Activated CD8-positive, alpha-beta T cell treated with anti-CD3 and anti-CD28 coated beads for 36 hours (primary cell): ENCODE results near the gene ACOX1. TPM values are rescaled to one million over a fixed set of nuclear protein-coding genes. Genes with fewer than 3 reads are reported as not detected.

Experiments used
- ATAC-seq: fragments of 200-7000 bp; cut with Tn5 transposase; one replicate; pipeline ENCODE4 v1.10.0; 2021; ENCODE audit warnings: mild to moderate bottlenecking, moderate library complexity
- CTCF ChIA-PET: fragments of 350-600 bp; sonication (Branson Sonifier 250); formaldehyde crosslinking; loops from one replicate; lab custom pipeline; 2021; ENCODE audit warnings: antibody characterized with exemption; lab: Charles Lee
- POLR2A ChIA-PET: fragments of 350-600 bp; sonication (Branson Sonifier 250); formaldehyde crosslinking; loops from one replicate; lab custom pipeline; 2021; ENCODE audit warnings: antibody characterized with exemption; lab: Charles Lee
- DNase-seq: peaks from one replicate; pipeline ENCODE4 v3.0.0-alpha.2; 2020
- H3K27ac Mint-ChIP-seq: one replicate; pipeline ENCODE4 v1.8.0; 2021; ENCODE audit warnings: mild to moderate bottlenecking, mixed read lengths
- H3K27me3 Mint-ChIP-seq: one replicate; pipeline ENCODE4 v1.8.0; 2021; ENCODE audit warnings: mixed read lengths
- H3K36me3 Mint-ChIP-seq: one replicate; pipeline ENCODE4 v1.8.0; 2021; ENCODE audit warnings: low read depth, mixed read lengths
- H3K4me1 Mint-ChIP-seq: one replicate; pipeline ENCODE4 v1.8.0; 2021; ENCODE audit warnings: low read depth, mixed read lengths
- H3K4me3 Mint-ChIP-seq: one replicate; pipeline ENCODE4 v1.8.0; 2021; ENCODE audit warnings: mild to moderate bottlenecking, moderate library complexity, mixed read lengths
- H3K9me3 Mint-ChIP-seq: one replicate; pipeline ENCODE4 v1.8.0; 2021; ENCODE audit warnings: mixed read lengths
- intact Hi-C: fragments of 100-400 bp; cut with micrococcal nuclease; formaldehyde crosslinking; loops from one replicate; pipeline ENCODE4 v1.10.0; 2022
- total RNA-seq, 2 experiments: library from RNA; stranded (reverse); gene quantifications; one replicate each; pipeline ENCODE4 v1.2.3, GENCODE V29; 2021
- TF ChIP-seq, protein P1 (sequence below): fragments of 200-600 bp; IDR thresholded peaks from one replicate; pipeline ENCODE4 v1.8.0; 2022; ENCODE audit warnings: antibody characterized with exemption, mild to moderate bottlenecking

The ACOX1 gene
- total RNA-seq, 2 experiments from 2014 or later, result 23.0 to 24.1 TPM

DNA sequence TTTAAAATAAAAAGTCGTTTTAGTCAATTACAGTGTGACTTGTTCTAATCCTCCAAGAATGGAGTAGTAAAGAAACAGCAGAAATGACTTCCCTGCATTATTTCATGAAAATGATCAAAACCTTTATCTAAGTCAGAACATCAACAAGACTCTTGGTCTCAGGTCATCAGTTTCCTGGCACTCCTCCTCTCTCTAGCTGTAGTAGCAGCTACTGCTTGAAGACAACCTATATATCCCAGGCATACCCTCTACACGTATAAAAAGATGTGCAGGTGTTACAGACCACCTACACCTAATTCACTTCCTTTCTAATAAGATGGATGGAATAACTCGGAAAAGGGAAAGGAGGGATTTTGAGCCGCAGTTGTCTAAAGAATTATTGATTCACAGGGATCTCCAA, 36.5 kb downstream of the ACOX1 start:
- intact Hi-C loops, result no loop called here
- no peaks in the 10 kb centered on the region for H3K36me3 Mint-ChIP-seq
- H3K27me3 Mint-ChIP-seq, result no peaks in the 10 kb centered on the region
- ChIA-PET POLR2A (no interaction called here), CTCF (no interaction called here)
- TF ChIP-seq, protein P1, sequence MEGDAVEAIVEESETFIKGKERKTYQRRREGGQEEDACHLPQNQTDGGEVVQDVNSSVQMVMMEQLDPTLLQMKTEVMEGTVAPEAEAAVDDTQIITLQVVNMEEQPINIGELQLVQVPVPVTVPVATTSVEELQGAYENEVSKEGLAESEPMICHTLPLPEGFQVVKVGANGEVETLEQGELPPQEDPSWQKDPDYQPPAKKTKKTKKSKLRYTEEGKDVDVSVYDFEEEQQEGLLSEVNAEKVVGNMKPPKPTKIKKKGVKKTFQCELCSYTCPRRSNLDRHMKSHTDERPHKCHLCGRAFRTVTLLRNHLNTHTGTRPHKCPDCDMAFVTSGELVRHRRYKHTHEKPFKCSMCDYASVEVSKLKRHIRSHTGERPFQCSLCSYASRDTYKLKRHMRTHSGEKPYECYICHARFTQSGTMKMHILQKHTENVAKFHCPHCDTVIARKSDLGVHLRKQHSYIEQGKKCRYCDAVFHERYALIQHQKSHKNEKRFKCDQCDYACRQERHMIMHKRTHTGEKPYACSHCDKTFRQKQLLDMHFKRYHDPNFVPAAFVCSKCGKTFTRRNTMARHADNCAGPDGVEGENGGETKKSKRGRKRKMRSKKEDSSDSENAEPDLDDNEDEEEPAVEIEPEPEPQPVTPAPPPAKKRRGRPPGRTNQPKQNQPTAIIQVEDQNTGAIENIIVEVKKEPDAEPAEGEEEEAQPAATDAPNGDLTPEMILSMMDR, result no peak
- no peak for ATAC-seq
- H3K4me3 Mint-ChIP-seq, result no peak overlapping the region
- no peak for DNase-seq
- H3K9me3 Mint-ChIP-seq, result no peaks in the 10 kb centered on the region
- H3K27ac Mint-ChIP-seq, result no peak overlapping the region
- peaks cover 12% of the 10 kb centered on the region for H3K4me1 Mint-ChIP-seq

- DNase-seq (no peak), ATAC-seq (no peak)
- peak overlapping the region; percentile 86 for H3K4me3 Mint-ChIP-seq
- CTCF ChIA-PET, result interaction anchor here (0.7 to 1.4 kb wide), 4 partner anchors 14 to 83 kb away, joined by 3 to 5 read pairs (median 4); partner anchors contain the start of gene CDK3
- intact Hi-C loops, result no loop called here
- TF ChIP-seq, protein P1, result no peak
- H3K27me3 Mint-ChIP-seq, result no peaks in the 10 kb centered on the region
- H3K27ac Mint-ChIP-seq, result peak overlapping the region; percentile 56
- no peaks in the 10 kb centered on the region for H3K36me3 Mint-ChIP-seq
- POLR2A ChIA-PET, result interaction anchor here (0.6 to 0.8 kb wide), 2 partner anchors 423 to 440 kb away, joined by 3 to 4 read pairs; no protein-coding TSS in a partner anchor
- H3K4me1 Mint-ChIP-seq, result peaks cover 12% of the 10 kb centered on the region
- no peaks in the 10 kb centered on the region for H3K9me3 Mint-ChIP-seq
Observed at GRCh38 chr17:75941442-75941819, 37.5 kb downstream of the ACOX1 start.

DNA sequence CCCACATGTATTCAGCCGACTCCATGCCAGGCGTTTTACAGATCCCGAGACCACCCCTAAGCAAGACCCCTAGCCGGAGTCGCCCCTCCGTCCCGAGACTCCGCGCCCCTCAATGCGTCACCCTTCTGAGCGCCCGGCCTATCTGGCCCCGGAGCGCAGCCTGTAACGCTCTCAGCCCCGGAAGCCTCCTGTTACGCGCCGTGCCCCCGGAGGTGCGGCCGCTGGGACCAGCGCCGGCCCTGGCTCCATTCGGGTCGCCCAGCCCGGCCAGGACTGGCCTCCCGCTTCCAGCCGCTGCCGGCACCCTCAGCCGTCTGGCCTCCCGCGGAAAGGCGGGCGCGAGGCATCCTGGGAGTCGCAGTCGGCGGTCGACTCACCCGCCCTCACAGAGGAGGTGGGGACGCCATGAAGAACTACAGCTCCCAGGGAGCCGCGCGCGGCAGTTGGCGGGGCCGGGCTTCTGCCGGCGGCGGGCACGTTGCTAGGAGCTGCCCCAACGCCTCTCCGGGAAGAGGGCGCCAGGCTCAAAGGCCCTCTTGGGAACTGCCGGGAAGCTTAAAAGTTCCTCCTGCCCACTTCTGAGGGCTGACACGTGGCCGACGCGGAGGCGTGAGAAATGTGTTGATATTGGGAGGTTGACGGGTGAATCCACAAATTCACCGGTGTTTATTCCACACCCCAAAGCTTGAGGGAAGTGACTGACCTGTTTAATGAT, 38.1 kb downstream of the ACOX1 start, which contains the start of gene FBF1:
Gene FBF1 (minus strand): TSS at position 316 of the 715 bp plus-strand sequence. CDS start 2,893 bp downstream, outside the sequence.
- CTCF ChIA-PET, result interaction anchor here (0.7 to 1.4 kb wide), 4 partner anchors 13 to 83 kb away, joined by 3 to 5 read pairs (median 4); partner anchors contain the start of gene CDK3
- Mint-ChIP-seq H3K4me3 (peak within 1 kb of the TSS; percentile 86), H3K27ac (peak within 1 kb of the TSS; percentile 86), H3K36me3 (no peaks in the 10 kb centered on the region), H3K4me1 (peaks cover 12% of the 10 kb centered on the region), H3K9me3 (no peaks in the 10 kb centered on the region), H3K27me3 (no peaks in the 10 kb centered on the region)
- intact Hi-C loops, result no loop called here
- TF ChIP-seq, protein P1, result no peak
- POLR2A ChIA-PET, result interaction anchor here (0.7 to 0.8 kb wide), 2 partner anchors 35 to 422 kb away, joined by 3 read pairs; no protein-coding TSS in a partner anchor
- peak; percentile 99 for ATAC-seq
- DNase-seq, result peak; percentile 93

DNA sequence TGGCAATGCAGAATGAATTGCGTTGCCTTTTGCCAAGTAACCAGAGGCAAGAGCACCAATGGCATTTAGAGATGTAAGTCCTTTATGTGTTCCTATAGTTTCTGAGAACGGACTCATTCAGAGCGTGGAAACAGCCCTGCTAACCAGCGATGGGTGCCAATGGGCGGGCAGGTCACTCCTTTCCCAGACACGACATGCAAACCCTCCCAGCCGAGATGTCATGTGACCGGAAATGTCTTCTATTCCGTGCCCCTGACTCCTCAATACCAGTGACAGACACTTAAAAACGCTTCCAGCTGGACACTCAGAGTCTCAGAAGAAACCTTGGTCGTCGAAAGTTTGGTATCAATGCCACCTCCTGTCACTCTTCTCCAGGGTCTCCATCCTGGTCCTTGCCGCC, 41.3 kb downstream of the ACOX1 start:
- TF ChIP-seq, protein P1, result no peak
- CTCF ChIA-PET, result no interaction called here
- Mint-ChIP-seq H3K4me1 (peaks cover 12% of the 10 kb centered on the region), H3K36me3 (peaks cover 5% of the 10 kb centered on the region), H3K27me3 (no peaks in the 10 kb centered on the region), H3K4me3 (no peak overlapping the region), H3K27ac (no peak overlapping the region), H3K9me3 (no peaks in the 10 kb centered on the region)
- intact Hi-C loops, result no loop called here
- POLR2A ChIA-PET, result no interaction called here
- DNase-seq (no peak), ATAC-seq (no peak)

GRCh38 chr17:75933808-75934207, 45.2 kb downstream of the ACOX1 start:
- TF ChIP-seq, protein P1, result no peak
- no peaks in the 10 kb centered on the region for H3K4me1 Mint-ChIP-seq
- intact Hi-C loops, result no loop called here

More at GRCh38 chr17:75933808-75934207, 45.2 kb downstream of the ACOX1 start:
- H3K36me3 Mint-ChIP-seq, result peaks cover 5% of the 10 kb centered on the region
- ChIA-PET POLR2A (interaction anchor here (1.7 kb wide), 1 partner anchor 13 kb away, joined by 4 read pairs; no protein-coding TSS in a partner anchor), CTCF (interaction anchor here (1.4 kb wide), 1 partner anchor 451 kb away, joined by 3 read pairs; no protein-coding TSS in a partner anchor)
- H3K27me3 Mint-ChIP-seq, result no peaks in the 10 kb centered on the region
- ATAC-seq (no peak), DNase-seq (no peak)
- no peaks in the 10 kb centered on the region for H3K9me3 Mint-ChIP-seq
- no peak overlapping the region for H3K27ac Mint-ChIP-seq
- H3K4me3 Mint-ChIP-seq, result no peak overlapping the region
